Measurements from ENCODE around the gene TNIK. TPM values are rescaled to one million over a fixed set of nuclear protein-coding genes. Genes with fewer than 3 reads are reported as not detected.

The TNIK gene
- polyA plus RNA-seq, 1 donor from 2014 or later, result 19.3 TPM

DNA sequence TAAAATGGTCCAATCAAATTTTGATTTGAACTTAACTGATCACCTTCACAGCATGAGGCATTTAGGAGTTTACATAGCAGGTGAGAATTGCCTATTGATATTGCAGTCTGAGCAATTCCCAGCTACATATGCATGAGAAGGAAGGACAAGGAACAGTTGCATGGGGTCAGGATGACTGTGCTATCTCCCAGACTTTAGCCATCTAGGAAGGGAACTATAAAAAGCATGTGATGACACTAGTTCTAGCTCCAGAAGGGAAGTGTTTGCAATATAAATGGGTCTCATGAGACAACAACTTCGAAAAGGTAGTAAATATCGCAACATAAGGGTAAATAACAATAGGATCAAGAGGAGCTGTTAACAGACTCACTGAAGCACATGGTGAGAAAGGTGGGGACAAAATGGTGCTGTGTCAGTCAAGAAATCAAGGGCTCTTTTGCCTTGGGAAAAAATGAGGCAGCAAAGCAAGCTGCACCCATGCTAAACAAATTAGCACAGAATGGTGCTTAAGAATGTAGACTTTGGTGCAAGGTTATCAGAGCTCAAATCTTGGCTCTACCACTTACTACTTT, 343.3 kb downstream of the TNIK start:
- H3K36me3 ChIP-seq (ENCODE audit: insufficient read depth, low read length), result peaks cover 3% of the 10 kb centered on the region
- no peak overlapping the region for H3K27ac ChIP-seq (ENCODE audit: low read length)
- no peak overlapping the region for H2AFZ ChIP-seq (ENCODE audit: low read depth, low read length)
- no peaks in the 10 kb centered on the region for H3K27me3 ChIP-seq (ENCODE audit: insufficient read depth, low read depth, low read length)
- H3K9me3 ChIP-seq (ENCODE audit: low read length), result no peaks in the 10 kb centered on the region
- H3K9ac ChIP-seq (ENCODE audit: low read length), result no peak overlapping the region
- H3K79me2 ChIP-seq (replicated peaks; ENCODE audit: insufficient read depth, low read length), result no peaks in the 10 kb centered on the region
- no peaks in the 10 kb centered on the region for H3F3A ChIP-seq (ENCODE audit: insufficient read depth, low read length, poor library complexity, severe bottlenecking)
- H3K4me3 ChIP-seq (ENCODE audit: low read length), result no peak overlapping the region
- no peaks in the 10 kb centered on the region for H3K9me2 ChIP-seq (ENCODE audit: insufficient read depth, low read length)
- TF ChIP-seq POLR2AphosphoS5 (IDR thresholded peaks at IDR 0.05), result no peak
- TF ChIP-seq RAD21 (conservative IDR thresholded peaks at IDR 0.05), result no peak
- TF ChIP-seq, protein P1, sequence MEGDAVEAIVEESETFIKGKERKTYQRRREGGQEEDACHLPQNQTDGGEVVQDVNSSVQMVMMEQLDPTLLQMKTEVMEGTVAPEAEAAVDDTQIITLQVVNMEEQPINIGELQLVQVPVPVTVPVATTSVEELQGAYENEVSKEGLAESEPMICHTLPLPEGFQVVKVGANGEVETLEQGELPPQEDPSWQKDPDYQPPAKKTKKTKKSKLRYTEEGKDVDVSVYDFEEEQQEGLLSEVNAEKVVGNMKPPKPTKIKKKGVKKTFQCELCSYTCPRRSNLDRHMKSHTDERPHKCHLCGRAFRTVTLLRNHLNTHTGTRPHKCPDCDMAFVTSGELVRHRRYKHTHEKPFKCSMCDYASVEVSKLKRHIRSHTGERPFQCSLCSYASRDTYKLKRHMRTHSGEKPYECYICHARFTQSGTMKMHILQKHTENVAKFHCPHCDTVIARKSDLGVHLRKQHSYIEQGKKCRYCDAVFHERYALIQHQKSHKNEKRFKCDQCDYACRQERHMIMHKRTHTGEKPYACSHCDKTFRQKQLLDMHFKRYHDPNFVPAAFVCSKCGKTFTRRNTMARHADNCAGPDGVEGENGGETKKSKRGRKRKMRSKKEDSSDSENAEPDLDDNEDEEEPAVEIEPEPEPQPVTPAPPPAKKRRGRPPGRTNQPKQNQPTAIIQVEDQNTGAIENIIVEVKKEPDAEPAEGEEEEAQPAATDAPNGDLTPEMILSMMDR (IDR thresholded peaks at IDR 0.05; ENCODE audit: poor library complexity, severe bottlenecking), result no peak
- TF ChIP-seq MXI1 (conservative IDR thresholded peaks at IDR 0.05; ENCODE audit: poor library complexity, severe bottlenecking), result no peak
- TF ChIP-seq EZH2 (IDR thresholded peaks at IDR 0.05; ENCODE audit: borderline replicate concordance, insufficient read depth, low read length, poor library complexity, severe bottlenecking), result no peak
- TF ChIP-seq, protein P2, sequence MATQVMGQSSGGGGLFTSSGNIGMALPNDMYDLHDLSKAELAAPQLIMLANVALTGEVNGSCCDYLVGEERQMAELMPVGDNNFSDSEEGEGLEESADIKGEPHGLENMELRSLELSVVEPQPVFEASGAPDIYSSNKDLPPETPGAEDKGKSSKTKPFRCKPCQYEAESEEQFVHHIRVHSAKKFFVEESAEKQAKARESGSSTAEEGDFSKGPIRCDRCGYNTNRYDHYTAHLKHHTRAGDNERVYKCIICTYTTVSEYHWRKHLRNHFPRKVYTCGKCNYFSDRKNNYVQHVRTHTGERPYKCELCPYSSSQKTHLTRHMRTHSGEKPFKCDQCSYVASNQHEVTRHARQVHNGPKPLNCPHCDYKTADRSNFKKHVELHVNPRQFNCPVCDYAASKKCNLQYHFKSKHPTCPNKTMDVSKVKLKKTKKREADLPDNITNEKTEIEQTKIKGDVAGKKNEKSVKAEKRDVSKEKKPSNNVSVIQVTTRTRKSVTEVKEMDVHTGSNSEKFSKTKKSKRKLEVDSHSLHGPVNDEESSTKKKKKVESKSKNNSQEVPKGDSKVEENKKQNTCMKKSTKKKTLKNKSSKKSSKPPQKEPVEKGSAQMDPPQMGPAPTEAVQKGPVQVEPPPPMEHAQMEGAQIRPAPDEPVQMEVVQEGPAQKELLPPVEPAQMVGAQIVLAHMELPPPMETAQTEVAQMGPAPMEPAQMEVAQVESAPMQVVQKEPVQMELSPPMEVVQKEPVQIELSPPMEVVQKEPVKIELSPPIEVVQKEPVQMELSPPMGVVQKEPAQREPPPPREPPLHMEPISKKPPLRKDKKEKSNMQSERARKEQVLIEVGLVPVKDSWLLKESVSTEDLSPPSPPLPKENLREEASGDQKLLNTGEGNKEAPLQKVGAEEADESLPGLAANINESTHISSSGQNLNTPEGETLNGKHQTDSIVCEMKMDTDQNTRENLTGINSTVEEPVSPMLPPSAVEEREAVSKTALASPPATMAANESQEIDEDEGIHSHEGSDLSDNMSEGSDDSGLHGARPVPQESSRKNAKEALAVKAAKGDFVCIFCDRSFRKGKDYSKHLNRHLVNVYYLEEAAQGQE (IDR thresholded peaks at IDR 0.05; ENCODE audit: borderline replicate concordance), result no peak
- no peak for TF ChIP-seq TAF1 (IDR thresholded peaks at IDR 0.05; ENCODE audit: low read depth)
- TF ChIP-seq EP300 (conservative IDR thresholded peaks at IDR 0.05; ENCODE audit: poor library complexity, severe bottlenecking), result no peak
- TF ChIP-seq SMC3 (conservative IDR thresholded peaks at IDR 0.05; ENCODE audit: poor library complexity), result no peak
- H3K4me2 ChIP-seq (ENCODE audit: low read length), result no peak overlapping the region
- H4K20me1 ChIP-seq (ENCODE audit: insufficient read depth), result no peaks in the 10 kb centered on the region

DNA sequence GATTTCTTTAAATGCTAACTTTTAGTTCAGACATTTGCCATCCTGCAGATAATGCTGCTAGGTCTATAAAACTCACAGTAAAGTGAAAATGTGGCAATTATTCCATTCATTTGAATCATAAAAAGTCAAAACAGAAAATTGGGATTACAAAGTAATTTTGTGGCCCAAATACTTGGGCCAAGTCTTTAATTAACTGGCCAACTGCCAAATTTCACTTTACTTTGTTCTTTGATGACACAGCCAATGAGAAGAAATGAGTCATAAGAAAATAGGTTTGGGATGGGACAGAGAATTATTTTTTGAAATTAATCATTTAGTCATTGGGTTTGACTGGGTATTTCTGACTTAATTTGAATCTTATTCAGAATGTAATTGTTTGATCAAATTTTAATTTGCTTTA, 343.8 kb downstream of the TNIK start:
- Histone ChIP-seq H3K4me2 (ENCODE audit: low read length) (no peak overlapping the region), H3K79me2 (replicated peaks; ENCODE audit: insufficient read depth, low read length) (no peaks in the 10 kb centered on the region), H4K20me1 (ENCODE audit: insufficient read depth) (no peaks in the 10 kb centered on the region), H2AFZ (ENCODE audit: low read depth, low read length) (no peak overlapping the region), H3K9ac (ENCODE audit: low read length) (no peak overlapping the region), H3K9me2 (ENCODE audit: insufficient read depth, low read length) (no peaks in the 10 kb centered on the region), H3F3A (ENCODE audit: insufficient read depth, low read length, poor library complexity, severe bottlenecking) (no peaks in the 10 kb centered on the region), H3K9me3 (ENCODE audit: low read length) (no peaks in the 10 kb centered on the region), H3K4me3 (ENCODE audit: low read length) (no peak overlapping the region), H3K27ac (ENCODE audit: low read length) (no peak overlapping the region), H3K27me3 (ENCODE audit: insufficient read depth, low read depth, low read length) (no peaks in the 10 kb centered on the region), H3K36me3 (ENCODE audit: insufficient read depth, low read length) (peaks cover 3% of the 10 kb centered on the region)
- TF ChIP-seq SMC3 (conservative IDR thresholded peaks at IDR 0.05; ENCODE audit: poor library complexity) (no peak), EZH2 (IDR thresholded peaks at IDR 0.05; ENCODE audit: borderline replicate concordance, insufficient read depth, low read length, poor library complexity, severe bottlenecking) (no peak), TAF1 (IDR thresholded peaks at IDR 0.05; ENCODE audit: low read depth) (no peak), RAD21 (conservative IDR thresholded peaks at IDR 0.05) (no peak), MXI1 (conservative IDR thresholded peaks at IDR 0.05; ENCODE audit: poor library complexity, severe bottlenecking) (no peak)
- TF ChIP-seq, protein P1 (IDR thresholded peaks at IDR 0.05; ENCODE audit: poor library complexity, severe bottlenecking), result no peak
